Activated CD4-positive, alpha-beta T cell treated with anti-CD3 and anti-CD28 coated beads, Interleukin-10, Interleukin-2, amounts not matched to agents 100 ng/mL and 50 ng/mL, durations not matched to agents 16 hours and 8 hours (primary cell): Measurements from ENCODE around the gene HOXA13.

Experiments
- DNase-seq: peaks from one replicate; pipeline ENCODE4 v3.0.0-alpha.2; 2020

The HOXA13 gene

GRCh38 chr7:27235387-27236311, 35.8 kb upstream of the HOXA13 start:
- no peak for DNase-seq

GRCh38 chr7:27229448-27229847, 29.6 kb upstream of the HOXA13 start:
- DNase-seq, result no peak

GRCh38 chr7:27224983-27225934, 25.4 kb upstream of the HOXA13 start:
- no peak for DNase-seq

GRCh38 chr7:27223941-27224575, 24.2 kb upstream of the HOXA13 start:
- no peak for DNase-seq

- DNase-seq, result peak; percentile 40
These were observed 21.4 kb upstream of the HOXA13 start for GRCh38 chr7:27221201-27221797.

GRCh38 chr7:27220440-27220955, 20.6 kb upstream of the HOXA13 start:
- no peak for DNase-seq

- no peak for DNase-seq
These were observed 19.9 kb upstream of the HOXA13 start for GRCh38 chr7:27219821-27220220.

- no peak for DNase-seq
These were observed 18.1 kb upstream of the HOXA13 start for GRCh38 chr7:27217951-27218350.

GRCh38 chr7:27215356-27215755, 15.5 kb upstream of the HOXA13 start:
- DNase-seq, result no peak

GRCh38 chr7:27214239-27214950, 14.5 kb upstream of the HOXA13 start:
- DNase-seq, result no peak

GRCh38 chr7:27213433-27214238, 13.7 kb upstream of the HOXA13 start:
- no peak for DNase-seq

- DNase-seq, result no peak
These were observed 12.9 kb upstream of the HOXA13 start for GRCh38 chr7:27212497-27213432.

- DNase-seq, result no peak
These were observed 11.9 kb upstream of the HOXA13 start for GRCh38 chr7:27211764-27212204.

- no peak for DNase-seq
These were observed 11.2 kb upstream of the HOXA13 start for GRCh38 chr7:27211084-27211446.

- DNase-seq, result peak; percentile 48
These were observed 10.7 kb upstream of the HOXA13 start for GRCh38 chr7:27210441-27211083.

- no peak for DNase-seq
These were observed 10.1 kb upstream of the HOXA13 start for GRCh38 chr7:27209933-27210440.

- DNase-seq, result no peak
These were observed 9.1 kb upstream of the HOXA13 start for GRCh38 chr7:27208998-27209397.

GRCh38 chr7:27207348-27207985, 7.6 kb upstream of the HOXA13 start:
- DNase-seq, result no peak
